LHCN-M2 (cell line): ENCODE measurements around the gene ZGPAT. TPM values are rescaled to one million over a fixed set of nuclear protein-coding genes. Genes with fewer than 3 reads are reported as not detected.

Experiments
- DNase-seq: peaks from one replicate; pipeline ENCODE4 v3.0.0-alpha.2; 2012; ENCODE audit warnings: low read depth
- total RNA-seq: library from RNA; depleted of rRNA; stranded (reverse); fragments of >200 nt; gene quantifications from 2 replicates; pipeline ENCODE4 v1.2.3, GENCODE V29; 2014

Gene ZGPAT
- total RNA-seq, 1 experiment from 2014 or later = 40.1 TPM

- peak; percentile 37 for DNase-seq
Observed at GRCh38 chr20:63692436-63693082, 15.3 kb upstream of the ZGPAT start.

GRCh38 chr20:63693083-63693732 lies 14.6 kb upstream of the ZGPAT start:
- no peak for DNase-seq

GRCh38 chr20:63693733-63694583 lies 13.9 kb upstream of the ZGPAT start:
- DNase-seq = no peak

- DNase-seq = no peak
Observed at GRCh38 chr20:63694584-63695423, 13.0 kb upstream of the ZGPAT start.

GRCh38 chr20:63695424-63696305 lies 12.2 kb upstream of the ZGPAT start:
- no peak for DNase-seq

- no peak for DNase-seq
Observed at GRCh38 chr20:63696306-63696627, 11.6 kb upstream of the ZGPAT start.

GRCh38 chr20:63696628-63697356 lies 11.0 kb upstream of the ZGPAT start, which contains the start of gene TNFRSF6B:
TSS of gene TNFRSF6B (plus strand) at chr20:63696652. CDS start at chr20:63696768, 116 bp downstream.
- no peak for DNase-seq

GRCh38 chr20:63697357-63697867 lies 10.4 kb upstream of the ZGPAT start:
- DNase-seq = peak; percentile 38

- no peak for DNase-seq
Observed at GRCh38 chr20:63697868-63698545, 9.8 kb upstream of the ZGPAT start.

GRCh38 chr20:63698739-63699465 lies 8.9 kb upstream of the ZGPAT start:
- DNase-seq = peak; percentile 93

- DNase-seq = no peak
Observed at GRCh38 chr20:63699466-63700198, 8.2 kb upstream of the ZGPAT start.

- no peak for DNase-seq
Observed at GRCh38 chr20:63700199-63701050, 7.4 kb upstream of the ZGPAT start.

GRCh38 chr20:63701051-63701328 lies 6.8 kb upstream of the ZGPAT start:
- DNase-seq = no peak

GRCh38 chr20:63701329-63702035 lies 6.4 kb upstream of the ZGPAT start:
- DNase-seq = no peak

- DNase-seq = no peak
Observed at GRCh38 chr20:63702036-63702665, 5.7 kb upstream of the ZGPAT start.
